Choroid plexus epithelial cell (primary cell): Measurements from ENCODE around the gene PNPLA7.

Experiments
- DNase-seq: peaks from one replicate; pipeline ENCODE4 v3.0.0-alpha.2; 2010; ENCODE audit warnings: low read depth
- H3K4me3 ChIP-seq: 2 replicates; pipeline ENCODE4 v1.5.1; 2011; ENCODE audit warnings: low read depth, mild to moderate bottlenecking, control low read depth, low read length, moderate library complexity
- CTCF ChIP-seq: conservative IDR thresholded peaks from 2 replicates; pipeline ENCODE4 v1.5.1; 2011; ENCODE audit warnings: low read depth, mild to moderate bottlenecking, control low read depth, inconsistent platforms, low read length, moderate library complexity

PNPLA7 gene

DNA sequence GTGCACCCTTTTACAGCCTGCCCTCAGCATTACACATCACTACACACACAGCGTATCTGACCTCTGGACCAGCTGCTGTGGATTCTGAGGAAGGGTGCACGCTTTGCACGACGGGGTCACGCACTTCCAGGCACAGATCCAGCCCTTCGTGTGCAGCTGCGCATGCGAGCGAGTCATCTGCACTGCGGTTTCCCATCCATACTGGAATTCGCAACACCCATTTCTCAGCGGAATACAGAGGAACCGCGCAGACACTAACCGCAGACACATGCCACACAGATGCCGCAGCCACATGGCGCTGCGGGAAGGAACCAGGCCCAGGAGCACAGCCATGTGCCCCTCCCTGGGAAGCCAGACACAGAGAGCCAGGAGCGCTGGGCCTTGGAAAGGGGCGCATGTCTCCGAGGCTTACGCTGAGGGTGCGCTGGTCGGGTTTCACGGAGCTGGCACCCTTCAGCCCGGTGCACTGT is 43.5 kb downstream of the PNPLA7 start:
- DNase-seq, result no peak
- TF ChIP-seq CTCF, result no peak
- H3K4me3 ChIP-seq, result no peak overlapping the region

DNA sequence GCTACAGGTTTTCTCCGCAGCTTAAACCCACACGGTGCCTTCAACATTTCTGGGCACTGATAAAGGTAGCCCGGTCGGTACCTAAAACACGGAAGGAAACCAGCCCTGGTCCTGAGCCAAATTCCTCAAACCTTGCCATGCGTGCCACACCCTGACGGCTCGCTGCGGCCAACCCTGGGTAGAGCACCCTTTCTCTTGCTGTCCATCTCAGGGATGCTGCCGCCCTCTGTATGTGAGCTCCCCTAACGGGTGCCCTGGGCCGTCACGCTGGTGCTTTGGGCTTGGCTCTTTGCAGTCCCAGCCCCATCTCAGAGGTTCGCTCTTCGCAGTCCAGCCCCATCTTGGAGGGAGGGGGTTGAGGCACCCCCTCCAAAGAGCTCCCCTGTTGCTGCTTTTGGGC is 43.9 kb downstream of the PNPLA7 start:
- DNase-seq, result no peak
- no peak overlapping the region for H3K4me3 ChIP-seq
- no peak for TF ChIP-seq CTCF

DNA sequence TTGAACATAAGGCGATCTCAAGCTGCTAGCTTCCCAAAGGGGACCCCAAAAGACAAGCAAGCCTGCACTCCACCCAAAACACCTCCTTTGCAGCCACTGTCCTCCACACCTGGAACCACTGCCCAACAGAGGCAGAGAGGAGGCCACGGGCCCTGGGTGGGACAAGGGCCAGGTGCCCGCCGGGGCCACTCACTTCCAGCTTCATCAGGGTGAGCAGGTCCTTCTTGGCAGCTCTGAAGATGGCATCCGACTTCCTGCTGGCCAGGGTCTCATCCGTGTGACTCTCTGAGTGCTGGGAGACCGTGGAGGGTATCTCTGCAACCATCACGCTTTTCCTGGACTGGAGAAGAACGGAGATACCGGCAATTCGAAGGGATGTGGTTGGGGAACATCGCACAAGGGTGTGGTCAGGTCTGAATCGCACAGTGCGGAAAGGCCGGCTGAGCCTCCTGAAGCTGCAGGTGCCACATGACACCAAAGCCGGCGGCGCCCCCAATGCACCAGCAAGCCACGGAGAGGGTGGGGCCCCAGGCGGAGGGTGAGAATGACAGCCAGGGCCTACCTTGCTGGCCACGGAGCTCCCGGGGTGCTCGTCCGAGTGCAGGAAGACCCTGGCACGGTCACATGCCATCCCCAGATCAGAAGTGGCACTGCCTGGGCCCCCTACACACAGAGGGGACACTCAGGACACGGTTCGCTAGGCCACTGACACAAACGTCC is 44.6 kb downstream of the PNPLA7 start:
- H3K4me3 ChIP-seq, result no peak overlapping the region
- no peak for DNase-seq
- no peak for TF ChIP-seq CTCF

DNA sequence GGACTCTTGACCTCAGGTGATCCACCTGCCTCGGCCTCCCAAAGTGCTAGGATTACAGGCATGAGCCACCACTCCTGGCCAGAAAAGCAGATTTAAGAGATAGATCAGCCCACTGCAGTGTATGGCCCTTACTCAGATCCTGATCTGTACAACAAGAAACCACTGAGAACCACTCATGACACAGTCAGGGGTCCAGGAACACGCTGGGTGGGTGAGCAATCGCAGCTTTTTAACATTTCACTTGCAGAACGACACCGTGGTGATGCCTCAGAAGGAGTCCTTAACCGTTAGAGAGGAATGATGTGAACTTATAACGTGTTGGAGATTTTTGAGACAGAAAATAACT is 45.8 kb downstream of the PNPLA7 start:
- no peak overlapping the region for H3K4me3 ChIP-seq
- no peak for DNase-seq
- TF ChIP-seq CTCF, result no peak

DNA sequence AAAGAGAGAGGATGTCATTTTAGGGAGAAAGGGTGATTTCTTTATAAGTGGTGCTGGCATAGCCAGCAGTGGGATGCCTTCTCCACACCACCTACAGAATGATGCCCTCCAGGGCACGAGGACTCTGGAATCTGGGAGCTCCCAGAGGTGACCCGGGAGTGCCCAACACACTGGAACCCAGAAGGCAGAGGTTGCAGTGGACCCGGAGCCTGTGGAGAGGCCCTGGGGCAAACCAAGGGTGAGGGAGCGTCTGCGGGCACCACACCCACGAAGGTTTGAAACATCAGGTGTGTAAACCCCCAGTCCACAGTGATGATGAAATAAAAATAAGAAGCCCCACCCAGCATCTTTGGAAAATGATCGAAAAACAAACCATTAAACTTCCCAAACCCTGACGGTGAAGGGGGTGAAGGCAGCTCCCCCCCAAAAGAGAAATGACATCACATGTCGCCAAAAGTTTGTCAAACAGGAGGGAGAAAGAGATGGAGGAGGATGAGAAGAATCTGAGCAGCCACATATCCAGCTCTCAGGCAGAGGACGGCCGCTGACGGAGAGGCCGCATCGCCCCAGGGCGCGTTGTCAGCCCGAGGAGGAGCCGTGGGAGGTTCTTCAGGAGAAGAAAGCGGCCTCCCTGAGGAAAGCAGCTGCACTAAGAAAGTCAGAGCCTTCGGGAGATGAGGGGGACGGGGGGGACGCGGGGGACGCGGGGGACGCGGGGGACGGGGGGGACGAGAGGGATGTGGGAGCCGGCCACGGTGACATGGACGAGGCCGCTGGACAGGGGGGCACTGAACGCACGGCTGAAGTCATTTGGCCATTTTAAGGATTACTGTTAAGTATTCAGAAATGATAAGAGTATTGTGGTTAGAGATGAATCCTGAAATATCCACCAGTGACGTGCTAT is 47.9 kb downstream of the PNPLA7 start:
- H3K4me3 ChIP-seq, result no peak overlapping the region
- TF ChIP-seq CTCF, result no peak
- DNase-seq, result no peak

- DNase-seq, result no peak
- no peak overlapping the region for H3K4me3 ChIP-seq
- TF ChIP-seq CTCF, result no peak
Observed at GRCh38 chr9:137501457-137501856, 48.7 kb downstream of the PNPLA7 start.
